A172 (cell line): ENCODE data around the gene HOXA4. TPM values are rescaled to one million over a fixed set of nuclear protein-coding genes. Genes with fewer than 3 reads are reported as not detected.

Experiments
- DNase-seq: peaks from one replicate; pipeline ENCODE4 v3.0.0-alpha.2; 2015; ENCODE audit warnings: low spot score
- total RNA-seq: library from RNA; depleted of rRNA; stranded (reverse); fragments of >200 nt; shearing (Covaris generic); gene quantifications from 2 replicates; pipeline ENCODE4 v1.2.3, GENCODE V29; 2014

The HOXA4 gene
- total RNA-seq, 1 experiment from 2014 or later: 2.0 TPM

- DNase-seq: peak; percentile 27
Measured at GRCh38 chr7:27106181-27106900, 24.2 kb downstream of the HOXA4 start.

- no peak for DNase-seq
Measured at GRCh38 chr7:27105301-27106031, 25.1 kb downstream of the HOXA4 start.

DNA sequence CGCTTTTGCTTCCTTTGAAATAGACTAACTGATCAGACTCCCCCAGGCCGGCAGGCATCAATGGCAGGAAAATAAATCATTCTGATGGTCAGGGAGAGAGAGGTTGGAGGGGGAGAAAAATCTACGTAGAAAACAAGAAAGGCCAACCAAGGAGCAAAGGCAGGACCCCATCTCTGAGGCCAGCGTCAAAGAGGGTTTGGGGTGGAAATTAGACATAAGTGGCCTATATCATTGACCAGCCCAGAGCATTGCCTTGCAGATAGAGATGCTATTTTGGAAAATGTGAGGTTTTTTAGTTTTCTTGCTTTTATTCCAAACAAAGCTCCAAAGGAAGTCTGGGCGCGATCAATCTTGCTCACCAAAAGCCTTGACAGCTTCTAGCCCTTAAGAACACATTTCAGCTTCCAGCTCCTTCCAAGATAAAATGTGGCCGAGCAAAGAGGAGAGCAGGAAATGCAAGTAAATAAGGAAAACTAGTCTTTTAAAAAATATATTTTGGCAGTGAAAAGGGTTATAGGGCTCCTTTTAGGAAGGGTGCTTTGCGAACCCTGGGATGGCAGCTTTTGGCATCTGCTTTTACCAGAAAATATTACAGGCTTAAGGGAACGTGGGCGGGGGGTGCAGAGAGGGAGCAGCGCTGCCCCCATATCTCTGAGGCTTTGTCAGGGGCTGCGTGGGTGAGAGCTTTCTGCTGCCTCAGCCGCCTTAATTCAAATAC, 26.1 kb downstream of the HOXA4 start:
- no peak for DNase-seq

DNA sequence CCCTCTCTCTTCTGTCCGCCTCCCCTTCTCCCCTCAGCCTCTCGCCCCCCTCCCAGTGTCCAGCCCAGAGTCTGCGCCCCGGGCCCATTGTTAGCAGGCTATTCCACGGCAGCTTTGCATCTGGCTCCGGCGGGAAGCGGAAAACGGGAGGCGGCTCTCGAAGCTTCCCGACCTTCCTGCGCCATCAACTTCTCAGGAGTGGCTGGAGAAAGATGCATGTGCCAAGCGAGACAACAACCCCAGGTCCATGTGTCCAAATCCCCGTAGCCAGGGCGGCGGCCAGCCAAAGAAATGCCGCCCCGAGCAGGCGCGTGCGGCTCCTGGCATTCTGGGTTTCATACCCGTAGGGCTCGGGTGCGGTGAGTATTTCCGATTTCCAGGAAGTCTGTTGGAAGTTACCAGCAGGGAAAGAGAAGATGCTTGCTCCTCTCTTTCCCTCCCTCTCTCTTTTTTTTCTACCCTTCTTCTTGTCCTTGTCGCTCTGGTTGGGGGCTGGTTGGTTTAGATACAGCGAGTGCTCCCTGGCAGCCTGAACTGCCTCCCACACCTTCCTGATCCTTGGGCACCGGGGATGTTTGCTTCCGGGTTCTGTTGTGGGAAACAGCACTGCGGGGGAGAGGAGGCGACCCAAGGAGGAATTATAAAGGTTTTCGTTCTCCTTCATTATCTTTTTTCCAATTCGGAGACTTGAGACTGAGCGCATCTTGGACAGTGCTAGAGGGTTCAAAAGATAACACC, 26.9 kb downstream of the HOXA4 start:
- DNase-seq: no peak

DNA sequence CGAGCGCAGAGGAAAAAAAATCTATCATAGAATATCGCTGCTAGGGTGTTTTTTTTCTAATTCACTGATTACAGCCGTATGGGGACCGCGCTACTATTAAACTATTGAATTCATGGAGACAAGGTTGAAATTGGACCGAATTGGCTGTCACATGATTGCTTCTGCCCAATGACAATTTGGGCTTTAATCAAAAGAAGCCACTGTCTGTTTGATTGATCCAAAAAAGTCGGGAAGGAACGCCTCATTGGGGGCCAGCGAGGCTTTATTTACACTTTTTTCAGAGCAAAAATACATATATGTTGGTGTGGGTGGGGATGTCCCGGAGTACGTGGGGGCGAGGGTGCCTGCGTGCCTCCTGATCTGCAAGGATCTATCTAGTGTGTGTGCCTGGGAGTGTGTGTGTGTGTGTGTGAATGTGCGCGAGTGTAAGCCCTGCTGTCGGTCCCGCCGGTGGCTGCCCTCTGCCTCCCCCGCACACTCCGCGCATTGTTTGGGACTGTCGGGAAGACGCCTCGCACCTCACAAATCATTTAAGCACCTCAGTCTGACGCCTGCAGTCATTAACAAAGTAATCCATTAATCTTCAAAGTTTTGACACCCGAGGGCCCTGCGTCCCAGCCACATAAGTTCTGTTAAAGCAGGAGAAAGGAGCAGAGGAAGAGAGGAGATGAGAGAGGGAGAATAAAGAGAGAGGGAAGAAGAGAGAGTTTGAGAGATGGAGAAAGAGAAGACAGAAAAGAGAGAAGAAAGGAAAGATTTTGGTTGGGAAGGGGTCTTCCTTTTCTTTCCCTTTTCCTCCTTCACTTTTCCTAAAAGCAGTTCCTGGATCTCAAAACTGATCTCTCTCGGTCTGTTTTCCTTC, 27.7 kb downstream of the HOXA4 start, which contains the start of gene HOXA2:
Gene HOXA2 (minus strand): TSS at position 103 of the 862 bp plus-strand sequence. CDS start 183 bp downstream, outside the sequence.
- no peak for DNase-seq

- no peak for DNase-seq
Measured at GRCh38 chr7:27101957-27102580, 28.5 kb downstream of the HOXA4 start.

DNA sequence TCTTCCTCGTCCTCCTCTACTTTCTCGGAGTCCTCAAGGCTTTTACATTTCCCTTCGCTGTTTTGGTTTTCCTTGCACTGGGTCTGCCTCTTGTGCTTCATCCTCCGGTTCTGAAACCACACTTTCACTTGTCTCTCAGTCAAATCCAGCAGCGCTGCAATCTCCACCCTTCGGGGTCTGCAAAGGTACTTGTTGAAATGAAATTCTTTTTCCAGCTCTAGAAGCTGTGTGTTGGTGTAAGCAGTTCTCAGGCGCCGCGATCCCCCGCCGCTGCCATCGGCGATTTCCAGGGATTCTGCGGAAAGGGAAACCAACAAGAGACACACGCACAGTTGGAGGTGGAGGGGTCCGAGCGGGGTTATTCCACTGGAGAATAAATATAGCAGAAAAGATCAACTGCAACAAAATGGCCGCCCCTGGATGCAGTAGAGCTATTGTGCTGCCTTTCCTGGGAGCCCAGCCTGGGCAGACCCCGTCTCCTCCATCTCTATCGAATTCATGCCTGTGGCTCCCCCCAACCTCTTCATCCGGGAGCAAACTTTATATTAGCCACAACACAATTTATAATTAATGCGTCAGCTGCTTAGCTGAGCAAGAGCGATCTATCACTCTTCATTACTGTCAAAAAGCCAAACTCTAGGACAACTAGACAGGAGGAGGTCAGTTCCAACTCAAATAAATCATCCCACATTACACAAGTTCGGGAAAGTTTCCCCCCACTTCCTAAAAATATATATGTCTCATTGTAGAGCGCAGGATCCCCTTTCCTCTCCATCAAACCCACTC, 29.2 kb downstream of the HOXA4 start:
- no peak for DNase-seq

DNA sequence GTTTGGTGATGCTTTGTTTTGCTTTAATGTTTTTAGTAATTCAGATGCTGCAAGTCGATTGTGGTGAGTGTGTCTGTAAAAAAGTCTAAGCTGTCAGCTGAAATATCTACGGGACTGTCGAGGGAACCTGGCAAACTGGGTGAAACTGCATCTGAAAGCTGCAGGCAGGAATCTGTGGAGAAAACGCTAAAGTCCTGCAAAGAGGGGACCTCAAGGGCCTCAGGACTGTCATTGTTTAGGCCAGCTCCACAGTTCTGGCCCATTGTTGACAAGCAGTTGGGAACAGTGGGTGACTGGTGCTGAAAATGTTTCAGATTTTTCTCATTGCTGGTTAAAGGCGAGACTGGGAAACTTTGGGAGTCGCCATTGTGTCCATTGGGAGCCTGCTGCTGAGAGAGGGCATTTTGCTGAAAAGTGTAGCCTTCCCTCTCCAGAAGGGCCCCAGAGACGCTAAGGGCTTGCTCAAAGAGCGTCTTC, 29.8 kb downstream of the HOXA4 start:
- DNase-seq: no peak

GRCh38 chr7:27099453-27100370, 30.8 kb downstream of the HOXA4 start:
- DNase-seq: no peak

- DNase-seq: no peak
Measured at GRCh38 chr7:27098578-27099451, 31.7 kb downstream of the HOXA4 start.

DNA sequence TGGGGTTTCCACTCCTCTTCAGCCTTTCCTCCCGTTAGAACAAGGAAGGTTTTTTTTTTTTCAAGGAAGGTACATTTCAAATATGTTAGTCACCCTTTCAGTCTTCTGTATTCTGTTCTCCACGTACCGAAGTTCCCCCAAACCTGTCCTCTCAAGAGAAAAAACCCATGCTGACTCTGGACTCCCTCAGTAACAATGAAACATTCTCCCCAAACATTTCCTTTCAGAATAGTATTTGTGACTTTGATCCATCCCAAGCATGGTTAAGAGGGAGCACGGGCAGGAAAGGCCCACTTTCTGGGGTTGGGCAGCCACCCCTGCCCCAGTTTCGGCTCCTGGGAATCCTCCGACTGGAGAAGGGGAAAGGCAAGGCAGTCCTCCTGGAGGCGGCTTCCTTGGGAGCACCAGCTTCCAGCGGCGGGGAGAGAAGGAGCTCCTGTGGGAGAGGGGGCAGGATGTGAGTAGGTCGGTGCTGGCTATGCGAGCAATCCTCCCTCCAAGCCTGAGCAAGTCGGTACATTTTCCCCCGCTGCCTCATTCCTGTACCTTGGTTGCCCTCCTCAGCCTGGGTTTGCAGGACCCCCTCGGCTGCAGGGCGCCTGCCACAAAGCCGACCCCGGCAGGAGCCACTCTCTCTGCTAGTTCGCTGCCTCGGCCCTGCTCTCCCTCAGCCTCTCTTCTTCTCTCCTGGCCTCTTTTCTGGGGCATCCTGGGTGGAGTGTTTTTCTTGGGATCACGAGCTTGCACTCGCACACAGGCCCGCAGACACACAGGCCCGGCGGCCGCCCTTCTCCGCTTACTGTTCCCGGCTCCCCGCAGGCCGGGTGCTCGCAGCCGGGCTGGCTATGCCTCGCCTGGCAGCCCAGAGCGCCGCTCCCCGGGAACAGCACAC, 32.6 kb downstream of the HOXA4 start:
- DNase-seq: peak; percentile 25

DNA sequence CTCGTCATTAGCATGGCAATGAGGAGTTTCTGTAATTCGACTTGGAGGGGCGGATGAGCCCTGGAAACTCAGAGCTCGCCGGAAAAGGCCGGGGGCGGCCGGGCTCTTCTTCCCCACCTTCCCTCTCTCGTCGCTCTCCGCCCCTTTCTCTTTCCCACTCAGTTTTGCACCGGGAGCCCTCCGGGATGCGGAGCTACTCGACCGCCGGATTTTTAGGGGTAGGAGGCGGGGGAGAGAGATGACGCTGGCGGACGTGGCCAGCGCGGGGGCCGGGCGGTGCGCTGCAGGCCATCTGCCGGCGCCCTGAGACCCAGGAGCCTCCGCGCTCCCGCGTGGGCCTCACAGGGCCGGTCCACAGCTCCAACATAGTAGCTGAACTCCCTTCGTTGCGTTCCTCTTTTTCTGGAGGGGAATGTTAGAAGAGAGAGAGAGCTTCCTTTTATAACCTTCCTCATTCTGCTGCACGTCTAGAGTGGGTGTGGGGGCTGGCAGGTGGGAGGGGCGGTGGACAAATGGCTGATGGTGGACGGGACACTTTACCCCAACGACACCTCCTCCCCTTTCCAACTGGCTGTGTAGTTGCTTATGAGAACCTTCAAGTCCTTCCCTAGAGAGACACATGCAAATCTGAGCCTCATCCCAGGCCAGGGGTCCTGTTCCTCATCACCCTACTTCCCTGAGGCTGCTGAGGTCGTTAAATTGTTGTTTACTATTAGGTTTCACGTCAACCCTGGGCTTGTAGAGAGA, 33.6 kb downstream of the HOXA4 start:
- no peak for DNase-seq

- peak; percentile 92 for DNase-seq
Measured at GRCh38 chr7:27095897-27096767, 34.4 kb downstream of the HOXA4 start, which contains the start of gene HOXA1. Gene HOXA1, minus strand, starts transcription at chr7:27096000. Its CDS starts 88 bp downstream, at chr7:27095912.
